AG10803 (cell line): ENCODE measurements around the gene PIK3IP1.
A peak's percentile ranks its signal among the peaks of the same experiment; 100 is the strongest.

Experiments
- DNase-seq: peaks from one replicate; pipeline ENCODE4 v3.0.0; 2010; ENCODE audit warnings: low read depth
- H3K4me3 ChIP-seq: 2 replicates; pipeline ENCODE4 v1.5.1; 2011; ENCODE audit warnings: mild to moderate bottlenecking, low read length, control low read depth
- TF ChIP-seq, protein P1 (sequence below): conservative IDR thresholded peaks from 2 replicates; pipeline ENCODE4 v1.5.1; 2011; ENCODE audit warnings: mild to moderate bottlenecking, low read length, control low read depth, inconsistent platforms

PIK3IP1 gene

DNA sequence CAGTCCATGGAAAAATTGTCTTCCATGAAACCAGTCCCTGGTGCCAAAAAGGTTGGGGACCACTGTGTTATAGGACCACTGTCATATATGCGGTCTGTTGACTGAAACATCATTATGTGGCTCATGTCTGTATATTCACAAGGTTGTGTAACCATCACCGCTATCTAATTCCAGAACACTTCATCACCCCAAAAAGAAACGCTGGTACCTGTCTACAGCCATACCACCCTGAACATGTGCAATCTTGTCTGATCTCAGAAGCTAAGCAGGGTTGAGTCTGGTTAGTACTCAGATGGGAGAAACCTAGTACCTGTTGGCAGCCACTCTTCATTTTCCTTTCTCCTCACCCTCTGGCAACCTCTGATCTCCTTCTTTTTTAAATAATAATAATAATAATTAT, 12.9 kb upstream of the PIK3IP1 start:
- H3K4me3 ChIP-seq, result no peak overlapping the region
- DNase-seq, result no peak
- TF ChIP-seq, protein P1, sequence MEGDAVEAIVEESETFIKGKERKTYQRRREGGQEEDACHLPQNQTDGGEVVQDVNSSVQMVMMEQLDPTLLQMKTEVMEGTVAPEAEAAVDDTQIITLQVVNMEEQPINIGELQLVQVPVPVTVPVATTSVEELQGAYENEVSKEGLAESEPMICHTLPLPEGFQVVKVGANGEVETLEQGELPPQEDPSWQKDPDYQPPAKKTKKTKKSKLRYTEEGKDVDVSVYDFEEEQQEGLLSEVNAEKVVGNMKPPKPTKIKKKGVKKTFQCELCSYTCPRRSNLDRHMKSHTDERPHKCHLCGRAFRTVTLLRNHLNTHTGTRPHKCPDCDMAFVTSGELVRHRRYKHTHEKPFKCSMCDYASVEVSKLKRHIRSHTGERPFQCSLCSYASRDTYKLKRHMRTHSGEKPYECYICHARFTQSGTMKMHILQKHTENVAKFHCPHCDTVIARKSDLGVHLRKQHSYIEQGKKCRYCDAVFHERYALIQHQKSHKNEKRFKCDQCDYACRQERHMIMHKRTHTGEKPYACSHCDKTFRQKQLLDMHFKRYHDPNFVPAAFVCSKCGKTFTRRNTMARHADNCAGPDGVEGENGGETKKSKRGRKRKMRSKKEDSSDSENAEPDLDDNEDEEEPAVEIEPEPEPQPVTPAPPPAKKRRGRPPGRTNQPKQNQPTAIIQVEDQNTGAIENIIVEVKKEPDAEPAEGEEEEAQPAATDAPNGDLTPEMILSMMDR, result no peak

DNA sequence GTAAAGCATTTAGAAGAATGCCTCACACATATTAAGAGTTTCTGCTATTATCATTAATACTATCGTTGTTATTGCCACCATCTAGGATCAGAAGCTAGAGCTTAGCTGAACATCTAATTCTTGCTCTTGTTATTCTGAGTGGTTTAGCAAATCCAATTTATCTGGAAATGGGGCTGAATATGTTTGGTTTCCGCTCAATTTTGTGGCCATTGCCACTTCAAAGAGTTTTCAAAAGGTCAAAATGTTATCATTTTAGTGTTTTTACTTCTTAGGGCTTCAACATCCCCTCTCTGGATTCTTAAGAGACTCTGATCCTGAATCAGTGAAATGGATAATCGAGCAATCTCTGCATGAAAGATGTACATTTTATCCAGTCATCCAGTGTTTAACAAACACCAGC, 10.2 kb upstream of the PIK3IP1 start:
- H3K4me3 ChIP-seq, result no peak overlapping the region
- no peak for DNase-seq
- TF ChIP-seq, protein P1, result no peak

- DNase-seq, result no peak
- H3K4me3 ChIP-seq, result no peak overlapping the region
- TF ChIP-seq, protein P1, result no peak
Measured at GRCh38 chr22:31302006-31302405, 9.7 kb upstream of the PIK3IP1 start.

DNA sequence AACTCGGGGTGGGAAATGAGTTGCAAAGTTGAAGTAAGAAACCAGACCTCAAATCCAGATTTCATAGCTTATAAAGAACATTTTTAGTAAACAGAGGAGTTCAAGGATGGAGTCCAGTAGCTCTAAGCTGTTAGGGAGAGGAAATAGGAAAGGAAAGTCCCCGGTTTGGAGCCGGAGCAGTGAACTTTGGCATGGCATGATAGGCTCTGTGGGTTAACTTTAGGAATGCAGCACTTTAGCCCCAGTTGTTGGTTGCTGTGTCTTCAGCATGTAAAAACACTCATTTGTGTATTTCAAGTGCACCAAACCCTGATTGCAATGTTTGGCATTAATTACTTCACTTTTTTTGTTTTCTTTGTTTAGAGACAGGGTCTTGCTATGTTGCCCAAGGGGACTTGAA, 8.6 kb upstream of the PIK3IP1 start:
- TF ChIP-seq, protein P1, result no peak
- no peak for DNase-seq
- H3K4me3 ChIP-seq, result no peak overlapping the region

GRCh38 chr22:31295831-31296657, 3.8 kb upstream of the PIK3IP1 start:
- no peak overlapping the region for H3K4me3 ChIP-seq
- TF ChIP-seq, protein P1, result no peak
- peak; percentile 62 for DNase-seq

- no peak for DNase-seq
- no peak overlapping the region for H3K4me3 ChIP-seq
- TF ChIP-seq, protein P1, result no peak
Measured at GRCh38 chr22:31295360-31295759, 3.1 kb upstream of the PIK3IP1 start.
